Urinary bladder (tissue), 4 donors: Measurements from ENCODE around the gene PPP2R5E. TPM values are rescaled to one million over a fixed set of nuclear protein-coding genes. Genes with fewer than 3 reads are reported as not detected.

Experiments used
- DNase-seq: peaks from one replicate; pipeline ENCODE4 v3.0.0-alpha.2; 2015; ENCODE audit errors: extremely low spot score
- H3K27ac ChIP-seq: one replicate; pipeline ENCODE4 v1.5.1; 2013; ENCODE audit warnings: low read depth, mild to moderate bottlenecking, moderate library complexity
- H3K36me3 ChIP-seq: one replicate; pipeline ENCODE4 v1.6.1; 2013; ENCODE audit warnings: mild to moderate bottlenecking, moderate library complexity; ENCODE audit not compliant: insufficient read depth
- H3K4me1 ChIP-seq: one replicate; pipeline ENCODE4 v1.6.1; 2013; ENCODE audit warnings: mild to moderate bottlenecking, moderate library complexity; ENCODE audit not compliant: insufficient read depth
- H3K4me3 ChIP-seq: one replicate; pipeline ENCODE4 v1.5.1; 2013; ENCODE audit warnings: low read depth, low read length
- WGBS: extraction: QIAGEN DNeasy Blood & Tissue Kit; methylation state at CpG from one replicate; pipeline ENCODE4 v1.1.7; 2013; 5-methylcytosine and 5-hydroxymethylcytosine counted together
- polyA plus RNA-seq: library from polyadenylated mRNA; stranded (reverse); fragments of 200-250 nt; gene quantifications from one replicate; pipeline ENCODE4 v1.2.3, GENCODE V29; 2013
- total RNA-seq: library from RNA; depleted of rRNA; stranded (reverse); fragments of >200 nt; gene quantifications from one replicate; pipeline ENCODE4 v1.2.3, GENCODE V29; 2014
- donor health status: healthy with polysubstance abuse.
- donor health status: healthy.

PPP2R5E gene
- total and polyA plus RNA-seq, 2 donors = 16.5 to 41.7 TPM

GRCh38 chr14:63474844-63475243 is 68.3 kb downstream of the PPP2R5E start:
- no peak for DNase-seq
- Histone ChIP-seq H3K27ac (no peak overlapping the region), H3K36me3 (no peaks in the 10 kb centered on the region), H3K4me3 (no peak overlapping the region), H3K4me1 (peaks cover 5% of the 10 kb centered on the region)
- WGBS = 90% methylated on average over 3 of the region's 3 CpGs

- H3K4me3 ChIP-seq = no peak overlapping the region
- H3K36me3 ChIP-seq = no peaks in the 10 kb centered on the region
- no peak overlapping the region for H3K27ac ChIP-seq
- 78% methylated on average over 3 of the region's 3 CpGs for WGBS
- peaks cover 5% of the 10 kb centered on the region for H3K4me1 ChIP-seq
- no peak for DNase-seq
Measured at GRCh38 chr14:63474111-63474510, 69.1 kb downstream of the PPP2R5E start.

- DNase-seq = no peak
- 63% methylated on average over 7 of the region's 7 CpGs for WGBS
- Histone ChIP-seq H3K4me3 (no peak overlapping the region), H3K36me3 (no peaks in the 10 kb centered on the region), H3K4me1 (peaks cover 6% of the 10 kb centered on the region), H3K27ac (no peak overlapping the region)
Measured at GRCh38 chr14:63472986-63473788, 70.0 kb downstream of the PPP2R5E start.

- Histone ChIP-seq H3K4me1 (peaks cover 6% of the 10 kb centered on the region), H3K4me3 (no peak overlapping the region), H3K27ac (no peak overlapping the region), H3K36me3 (no peaks in the 10 kb centered on the region)
- no peak for DNase-seq
- WGBS = 51% methylated on average over 3 of the region's 3 CpGs
Measured at GRCh38 chr14:63470962-63471793, 72.0 kb downstream of the PPP2R5E start.

- Histone ChIP-seq H3K4me1 (peaks cover 6% of the 10 kb centered on the region), H3K27ac (no peak overlapping the region), H3K4me3 (no peak overlapping the region), H3K36me3 (no peaks in the 10 kb centered on the region)
- no peak for DNase-seq
- 75% methylated on average over 1 of the region's 1 CpG for WGBS
Measured at GRCh38 chr14:63468294-63468693, 74.9 kb downstream of the PPP2R5E start.

- H3K4me3 ChIP-seq = no peak overlapping the region
- WGBS = 56% methylated on average over 4 of the region's 4 CpGs
- no peak overlapping the region for H3K27ac ChIP-seq
- no peak for DNase-seq
- H3K36me3 ChIP-seq = no peaks in the 10 kb centered on the region
- H3K4me1 ChIP-seq = peaks cover 6% of the 10 kb centered on the region
Measured at GRCh38 chr14:63467440-63468072, 75.6 kb downstream of the PPP2R5E start.

- peaks cover 2% of the 10 kb centered on the region for H3K4me1 ChIP-seq
- DNase-seq = no peak
- no peak overlapping the region for H3K4me3 ChIP-seq
- H3K27ac ChIP-seq = no peak overlapping the region
- no peaks in the 10 kb centered on the region for H3K36me3 ChIP-seq
- 96% methylated on average over 8 of the region's 8 CpGs for WGBS
Measured at GRCh38 chr14:63465347-63465746, 77.8 kb downstream of the PPP2R5E start.

- Histone ChIP-seq H3K4me3 (no peak overlapping the region), H3K4me1 (peaks cover 2% of the 10 kb centered on the region)
- WGBS = 34% methylated on average over 4 of the region's 4 CpGs
Measured at GRCh38 chr14:63460680-63461369, 82.4 kb downstream of the PPP2R5E start.

GRCh38 chr14:63459738-63460137 is 83.4 kb downstream of the PPP2R5E start:
- Histone ChIP-seq H3K27ac (no peak overlapping the region), H3K4me3 (no peak overlapping the region), H3K4me1 (peaks cover 2% of the 10 kb centered on the region), H3K36me3 (no peaks in the 10 kb centered on the region)
- no peak for DNase-seq
- WGBS = 39% methylated on average over 6 of the region's 6 CpGs

More at GRCh38 chr14:63460680-63461369, 82.4 kb downstream of the PPP2R5E start:
- Histone ChIP-seq H3K27ac (no peak overlapping the region), H3K36me3 (no peaks in the 10 kb centered on the region)
- no peak for DNase-seq

- Histone ChIP-seq H3K27ac (no peak overlapping the region), H3K4me1 (peaks cover 2% of the 10 kb centered on the region), H3K36me3 (no peaks in the 10 kb centered on the region), H3K4me3 (no peak overlapping the region)
- 85% methylated on average over 4 of the region's 4 CpGs for whole genome bisulfite sequencing
- no peak for DNase-seq
Measured at GRCh38 chr14:63457498-63457897, 85.7 kb downstream of the PPP2R5E start.

GRCh38 chr14:63454863-63455622 is 88.1 kb downstream of the PPP2R5E start:
- Histone ChIP-seq H3K36me3 (no peaks in the 10 kb centered on the region), H3K4me1 (peaks cover 2% of the 10 kb centered on the region), H3K27ac (no peak overlapping the region), H3K4me3 (no peak overlapping the region)
- DNase-seq = no peak
- WGBS = 86% methylated on average over 2 of the region's 2 CpGs

- Histone ChIP-seq H3K4me1 (peaks cover 2% of the 10 kb centered on the region), H3K27ac (no peak overlapping the region), H3K4me3 (no peak overlapping the region), H3K36me3 (no peaks in the 10 kb centered on the region)
- WGBS = 96% methylated on average over 3 of the region's 3 CpGs
- DNase-seq = no peak
Measured at GRCh38 chr14:63454436-63454835, 88.7 kb downstream of the PPP2R5E start.
